ENCODE data around the gene ARPC3. TPM values are rescaled to one million over a fixed set of nuclear protein-coding genes. Genes with fewer than 3 reads are reported as not detected.
A peak's percentile ranks its signal among the peaks of the same experiment; 100 is the strongest.
"Not testable (repeated sequence)": the region's sequence is repeated elsewhere in the genome, so short reads cannot be mapped to it uniquely, and the experiment has no call there.

Gene ARPC3
- total RNA-seq, 1 experiment from 2014 or later: 188 TPM

DNA sequence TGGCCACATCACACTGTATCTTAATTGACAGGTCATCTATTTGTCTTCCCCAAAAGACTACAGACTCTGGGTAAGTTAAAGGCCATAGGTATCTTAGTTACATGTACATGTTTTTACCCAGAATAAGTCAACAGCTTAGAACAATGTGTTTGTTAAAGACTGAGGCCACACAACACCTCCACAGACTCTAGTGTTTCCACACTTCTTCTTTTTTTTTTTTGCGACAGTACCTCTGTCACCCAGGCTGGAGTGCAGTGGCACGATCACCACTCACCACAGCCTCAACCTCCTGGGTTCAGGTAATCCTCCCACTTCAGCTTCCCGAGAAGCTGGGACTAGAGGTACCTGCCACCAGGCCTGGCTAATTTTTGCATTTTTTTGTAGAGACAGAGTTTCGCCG, 16.7 kb upstream of the ARPC3 start:
- no peak overlapping the region for H2BK120ac ChIP-seq (ENCODE audit: low read depth, low read length, poor library complexity, severe bottlenecking)
- H3K9me3 Mint-ChIP-seq: peaks cover 0 to 6% of the 10 kb centered on the region in 2 experiments; a peak in 2 of 5 replicates

DNA sequence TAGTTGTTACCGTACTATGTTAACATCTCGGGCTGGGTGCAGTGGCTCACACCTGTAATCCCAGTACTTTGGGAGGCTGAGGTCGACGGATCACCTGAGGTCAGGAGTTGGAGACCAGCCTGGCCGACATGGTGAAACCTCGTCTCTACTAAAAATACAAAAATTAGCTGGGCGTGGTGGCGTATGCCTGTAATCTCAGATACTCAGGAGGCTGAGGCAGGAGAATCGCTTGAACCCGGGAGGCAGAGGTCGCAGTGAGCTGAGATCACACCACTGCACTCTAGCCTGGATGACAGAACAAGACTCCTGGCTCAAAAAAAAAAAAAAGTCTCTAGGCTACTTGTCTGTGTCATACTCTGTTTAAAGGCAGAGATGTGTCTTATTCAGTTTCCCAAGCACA, 15.6 kb upstream of the ARPC3 start:
- not testable (repeated sequence) for H3K9ac ChIP-seq (ENCODE audit: extremely low read depth, insufficient read length, low read length); H3K79me1 ChIP-seq (ENCODE audit: insufficient read depth, low read depth, low read length, poor library complexity, severe bottlenecking); H3K9me3 ChIP-seq (ENCODE audit: control insufficient read depth, low read depth, low read length); H3K4me2 ChIP-seq (ENCODE audit: insufficient read depth, insufficient read length, low read length); H3K27ac ChIP-seq (ENCODE audit: insufficient read length, low read depth, low read length); H3K9me3 Mint-ChIP-seq; H4K20me1 ChIP-seq (ENCODE audit: control insufficient read depth, insufficient read depth, insufficient read length); H3K4me1 ChIP-seq (ENCODE audit: insufficient read depth, low read length); H3K14ac ChIP-seq (ENCODE audit: insufficient read depth, low read length); H3K4ac ChIP-seq (ENCODE audit: low read depth, low read length); H2BK15ac ChIP-seq (ENCODE audit: low read depth, low read length); H3K4me3 Mint-ChIP-seq; H3K56ac ChIP-seq (ENCODE audit: insufficient read length, low read depth, low read length); H3K27me3 ChIP-seq (ENCODE audit: insufficient read depth, low read length); H2AFZ ChIP-seq (ENCODE audit: low read length); H2BK5ac ChIP-seq (ENCODE audit: insufficient read length, low read length); H3K27me3 Mint-ChIP-seq (ENCODE audit: low read depth); H3K23ac ChIP-seq (ENCODE audit: insufficient read length, low read depth, low read length); H4K91ac ChIP-seq (ENCODE audit: insufficient read length, low read depth, low read length); H3K23me2 ChIP-seq (ENCODE audit: insufficient read length, low read depth, low read length, poor library complexity, severe bottlenecking); H4K8ac ChIP-seq (replicated peaks; ENCODE audit: insufficient read length, low read depth, low read length); H2BK12ac ChIP-seq (ENCODE audit: insufficient read length, low read depth, low read length); H3K27ac Mint-ChIP-seq; H3K18ac ChIP-seq (ENCODE audit: insufficient read length, low read depth, low read length); DNase-seq; H3T11ph ChIP-seq (ENCODE audit: low read length); H2BK20ac ChIP-seq (ENCODE audit: low read depth, low read length, poor library complexity, severe bottlenecking); H2AK5ac ChIP-seq (ENCODE audit: insufficient read length, low read length); H4K5ac ChIP-seq (ENCODE audit: insufficient read length, low read depth, low read length); H2BK120ac ChIP-seq (ENCODE audit: low read depth, low read length, poor library complexity, severe bottlenecking)
- peaks cover 23 to 48% (median 44%) of the 10 kb centered on the region in 3 experiments for H3K36me3 Mint-ChIP-seq (ENCODE audit: insufficient read depth in 1 of 3, low read depth in 3 of 3)
- WGBS (ENCODE audit: extremely low coverage, insufficient read length, low lambda C conversion rate): no CpG with 5 or more reads among the region's 11 CpGs
- H3K4me1 Mint-ChIP-seq: peaks cover 13 to 23% of the 10 kb centered on the region in 2 experiments
- H3K79me2 ChIP-seq (ENCODE audit: insufficient read depth, low read length): peaks cover 12% of the 10 kb centered on the region; the same call in 1 of the 2 replicates

More for the DNA sequence above, 16.7 kb upstream of the ARPC3 start:
- H4K5ac ChIP-seq (ENCODE audit: insufficient read length, low read depth, low read length): no peak overlapping the region
- WGBS (ENCODE audit: extremely low coverage, insufficient read length, low lambda C conversion rate): no CpG with 5 or more reads among the region's 5 CpGs
- no peaks in the 10 kb centered on the region for H4K20me1 ChIP-seq (ENCODE audit: control insufficient read depth, insufficient read depth, insufficient read length)
- peak overlapping the region; percentile 47 for H3K9ac ChIP-seq (ENCODE audit: extremely low read depth, insufficient read length, low read length)
- H4K8ac ChIP-seq (replicated peaks; ENCODE audit: insufficient read length, low read depth, low read length): no peak overlapping the region
- no peaks in the 10 kb centered on the region for H3K27me3 Mint-ChIP-seq (ENCODE audit: low read depth)
- no peak overlapping the region for H3K18ac ChIP-seq (ENCODE audit: insufficient read length, low read depth, low read length)
- H3K79me1 ChIP-seq (ENCODE audit: insufficient read depth, low read depth, low read length, poor library complexity, severe bottlenecking): no peaks in the 10 kb centered on the region
- no peak overlapping the region for H2BK5ac ChIP-seq (ENCODE audit: insufficient read length, low read length)
- peaks cover 3% of the 10 kb centered on the region for H3K23me2 ChIP-seq (ENCODE audit: insufficient read length, low read depth, low read length, poor library complexity, severe bottlenecking)
- no peaks in the 10 kb centered on the region for H3K27me3 ChIP-seq (ENCODE audit: insufficient read depth, low read length)
- H3K4me1 ChIP-seq (ENCODE audit: insufficient read depth, low read length): peaks cover 3% of the 10 kb centered on the region; the same call in 1 of the 2 replicates
- H2AK5ac ChIP-seq (ENCODE audit: insufficient read length, low read length): no peak overlapping the region
- peaks cover 12% of the 10 kb centered on the region; the same call in 1 of the 2 replicates for H3K79me2 ChIP-seq (ENCODE audit: insufficient read depth, low read length)
- H3K4me2 ChIP-seq (ENCODE audit: insufficient read depth, insufficient read length, low read length): peak overlapping the region; percentile 95
- peaks cover 13 to 23% of the 10 kb centered on the region in 2 experiments for H3K4me1 Mint-ChIP-seq
- H3K14ac ChIP-seq (ENCODE audit: insufficient read depth, low read length): no peak overlapping the region
- H3K4ac ChIP-seq (ENCODE audit: low read depth, low read length): no peak overlapping the region
- no peak overlapping the region for H2AFZ ChIP-seq (ENCODE audit: low read length)
- no peak for DNase-seq
- no peak overlapping the region for H3K27ac ChIP-seq (ENCODE audit: insufficient read length, low read depth, low read length)
- H2BK20ac ChIP-seq (ENCODE audit: low read depth, low read length, poor library complexity, severe bottlenecking): no peak overlapping the region
- H4K91ac ChIP-seq (ENCODE audit: insufficient read length, low read depth, low read length): no peak overlapping the region
- peak overlapping the region in 2 of 3 experiments; percentile 48 to 77; a peak in 1 of 7 replicates for H3K27ac Mint-ChIP-seq
- no peak overlapping the region for H3K23ac ChIP-seq (ENCODE audit: insufficient read length, low read depth, low read length)
- H3K56ac ChIP-seq (ENCODE audit: insufficient read length, low read depth, low read length): no peak overlapping the region
- H3T11ph ChIP-seq (ENCODE audit: low read length): no peak overlapping the region
- TF ChIP-seq, protein P1, sequence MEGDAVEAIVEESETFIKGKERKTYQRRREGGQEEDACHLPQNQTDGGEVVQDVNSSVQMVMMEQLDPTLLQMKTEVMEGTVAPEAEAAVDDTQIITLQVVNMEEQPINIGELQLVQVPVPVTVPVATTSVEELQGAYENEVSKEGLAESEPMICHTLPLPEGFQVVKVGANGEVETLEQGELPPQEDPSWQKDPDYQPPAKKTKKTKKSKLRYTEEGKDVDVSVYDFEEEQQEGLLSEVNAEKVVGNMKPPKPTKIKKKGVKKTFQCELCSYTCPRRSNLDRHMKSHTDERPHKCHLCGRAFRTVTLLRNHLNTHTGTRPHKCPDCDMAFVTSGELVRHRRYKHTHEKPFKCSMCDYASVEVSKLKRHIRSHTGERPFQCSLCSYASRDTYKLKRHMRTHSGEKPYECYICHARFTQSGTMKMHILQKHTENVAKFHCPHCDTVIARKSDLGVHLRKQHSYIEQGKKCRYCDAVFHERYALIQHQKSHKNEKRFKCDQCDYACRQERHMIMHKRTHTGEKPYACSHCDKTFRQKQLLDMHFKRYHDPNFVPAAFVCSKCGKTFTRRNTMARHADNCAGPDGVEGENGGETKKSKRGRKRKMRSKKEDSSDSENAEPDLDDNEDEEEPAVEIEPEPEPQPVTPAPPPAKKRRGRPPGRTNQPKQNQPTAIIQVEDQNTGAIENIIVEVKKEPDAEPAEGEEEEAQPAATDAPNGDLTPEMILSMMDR (conservative IDR thresholded peaks at IDR 0.05): no peak
- H2BK15ac ChIP-seq (ENCODE audit: low read depth, low read length): no peak overlapping the region
- peaks cover 16 to 42% (median 39%) of the 10 kb centered on the region in 3 experiments for H3K36me3 Mint-ChIP-seq (ENCODE audit: insufficient read depth in 1 of 3, low read depth in 3 of 3)
- no peak overlapping the region for H2BK12ac ChIP-seq (ENCODE audit: insufficient read length, low read depth, low read length)
- no peaks in the 10 kb centered on the region for H3K9me3 ChIP-seq (ENCODE audit: control insufficient read depth, low read depth, low read length)
- H3K4me3 Mint-ChIP-seq: peak overlapping the region; percentile 98 to 99
